Heart right ventricle (tissue), 16 donors: ENCODE results near the gene FOXK2. TPM values are rescaled to one million over a fixed set of nuclear protein-coding genes. Genes with fewer than 3 reads are reported as not detected.
A peak's percentile ranks its signal among the peaks of the same experiment; 100 is the strongest.

Source experiments
- ATAC-seq, 8 donors: fragments of 200-7000 bp; cut with Tn5 transposase; one replicate each; pipeline ENCODE4 v1.9.1; 2020; ENCODE audit warnings: mild to moderate bottlenecking in 8 of 8, moderate library complexity in 8 of 8, moderate number of reproducible peaks in 1 of 8
- DNase-seq, 2 donors: peaks; one replicate each; pipeline ENCODE4 v3.0.0-alpha.2; 2020
- H3K27ac ChIP-seq, 10 donors: fragments of 200-600 bp; sonication (generic) in 2 of 10; one replicate each; pipeline versions ENCODE4 v1.5.0 to v1.8.0; 2020 to 2022; ENCODE audit warnings: mild to moderate bottlenecking in 3 of 10
- H3K27me3 ChIP-seq, 7 donors: fragments of 200-600 bp; one replicate each; pipeline ENCODE4 v1.8.0; 2021 to 2022; ENCODE audit warnings: mild to moderate bottlenecking in 2 of 7
- H3K36me3 ChIP-seq, 9 donors: fragments of 200-600 bp; sonication (generic) in 1 of 9; one replicate each; pipeline versions ENCODE4 v1.5.0 to v1.8.0; 2020 to 2022; ENCODE audit warnings: mild to moderate bottlenecking in 2 of 9
- H3K4me1 ChIP-seq, 9 donors: fragments of 200-600 bp; sonication (generic) in 1 of 9; one replicate each; pipeline versions ENCODE4 v1.5.0 to v1.8.0; 2020 to 2022; ENCODE audit warnings: mild to moderate bottlenecking in 4 of 9
- H3K4me3 ChIP-seq, 10 donors: fragments of 200-600 bp; sonication (generic) in 2 of 10; one replicate each; pipeline versions ENCODE4 v1.5.0 to v1.8.0; 2020 to 2022; ENCODE audit warnings: mild to moderate bottlenecking in 7 of 10, moderate library complexity in 2 of 10
- H3K9me3 ChIP-seq, 11 donors: fragments of 200-600 bp in 10 of 11; sonication (generic) in 2 of 11; one replicate each; pipeline versions ENCODE4 v1.5.0 to v1.8.0; 2013 to 2022; ENCODE audit warnings: mild to moderate bottlenecking in 2 of 11, control low read depth in 1 of 11, moderate library complexity in 1 of 11
- CTCF ChIP-seq, 9 donors: fragments of 200-600 bp; sonication (generic) in 2 of 9; IDR thresholded peaks; one replicate each; pipeline versions ENCODE4 v1.5.0 to v1.8.0; 2021 to 2022; ENCODE audit warnings: antibody characterized with exemption in 9 of 9, mild to moderate bottlenecking in 5 of 9, moderate library complexity in 1 of 9
- WGBS, 2 donors: extraction: QIAGEN DNeasy Blood & Tissue Kit; methylation state at CpG; one replicate each; pipeline ENCODE4 v1.1.7; 2013; ENCODE audit warnings: inconsistent platforms in 1 of 2; 5-methylcytosine and 5-hydroxymethylcytosine counted together
- intact Hi-C, 10 donors: fragments of 100-400 bp; cut with DNase I; formaldehyde crosslinking; loops; one replicate each; pipeline versions ENCODE4 v1.11.1 to v1.14.2; 2022
- polyA plus RNA-seq, 2 donors: library from polyadenylated mRNA; stranded (reverse); fragments of 200-250 nt; gene quantifications; one replicate each; pipeline ENCODE4 v1.2.3, GENCODE V29; 2013
- total RNA-seq, 10 donors: library from RNA; stranded (reverse); fragmentation: NEBNext Ultra II Directional in 3 of 10; extraction: Animal tissue kit (Norgen Biotek cat#: 25700) in 3 of 10; gene quantifications; one replicate each; pipeline versions ENCODE4 v1.2.1 to v1.2.4, GENCODE V29; 2021 to 2023
- donor health status: Arrhythmogenic right ventricular cardiomyopathy.
- donor health status: ischemic (EF 13 %, LVEDD 7.1; RV severe dilation, severe dysfunction).
- donor health status: healthy with polysubstance abuse.
- donor health status: DM: no; HTN: yes; CAD: no.
- donor health status: DM: no; HTN: no; CAD: no.
- donor health status: ischemic (EF 25% LVEDD 6.9; RV normal size, moderate dysfunction).
- donor health status: ischemic (EF 25% LVEDD 5.7; RV mildly dilated, moderate dysfunction).
- donor health status: healthy.
- donor health status: DM: yes; HTN: yes; CAD: no.
- donor health status: Ischemic cardiomyopathy.
- donor health status: ischemic (EF 35%, LVEDD 5.7; RV mildly dilated, moderate dysfunction).
- donor health status: nonischemic (EF 11% LVEDD 7.7; RV severe dilation, severe dysfunction).
- donor health status: DM: yes; HTN: yes; CAD: no.
- donor health status: PGD.
- donor health status: ischemic (EF 29% LVEDD 5.4; RV normal size, mild dysfunction).
- donor health status: nonischemic (EF 23%, LVEDD 6.1; RV moderate dilation, normal function).

FOXK2 gene
- total and polyA plus RNA-seq, 12 donors: 16.5 to 66.6 (median 30.6) TPM

- intact Hi-C loops: no loop called here
- DNase-seq (no peak), ATAC-seq (no peak)
- Histone ChIP-seq H3K9me3 (no peaks in the 10 kb centered on the region), H3K36me3 (peaks cover 0 to 100% (median 65%) of the 10 kb centered on the region in 9 donors), H3K27ac (peak overlapping the region in 1 of 10 donors; percentile 52), H3K27me3 (no peaks in the 10 kb centered on the region), H3K4me1 (peaks cover 0 to 17% (median 0%) of the 10 kb centered on the region in 9 donors), H3K4me3 (no peak overlapping the region)
- TF ChIP-seq CTCF (IDR thresholded peaks at IDR 0.05): no peak
- WGBS, 2 donors: 91 to 93% methylated on average over 15 of the region's 15 CpGs
Measured at GRCh38 chr17:82623707-82624106, 104.2 kb downstream of the FOXK2 start.

GRCh38 chr17:82627405-82627804, 107.9 kb downstream of the FOXK2 start:
- intact Hi-C loops: no loop called here
- Histone ChIP-seq H3K27ac (peak overlapping the region in 1 of 10 donors; percentile 65), H3K4me1 (peaks cover 0 to 18% (median 0%) of the 10 kb centered on the region in 9 donors), H3K4me3 (no peak overlapping the region), H3K9me3 (no peaks in the 10 kb centered on the region), H3K36me3 (peaks cover 0 to 98% (median 43%) of the 10 kb centered on the region in 9 donors), H3K27me3 (no peaks in the 10 kb centered on the region)
- peak in 2 of 8 donors; percentile 18 to 62 for ATAC-seq
- TF ChIP-seq CTCF (IDR thresholded peaks at IDR 0.05): no peak
- WGBS, 2 donors: 95% methylated on average over 21 of the region's 21 CpGs
- no peak for DNase-seq

- Histone ChIP-seq H3K4me1 (peaks cover 0 to 18% (median 0%) of the 10 kb centered on the region in 9 donors), H3K27ac (no peak overlapping the region), H3K36me3 (peaks cover 0 to 97% (median 36%) of the 10 kb centered on the region in 9 donors), H3K4me3 (no peak overlapping the region), H3K9me3 (no peaks in the 10 kb centered on the region), H3K27me3 (no peaks in the 10 kb centered on the region)
- WGBS, 2 donors: 78 to 86% methylated on average over 8 of the region's 8 CpGs
- TF ChIP-seq CTCF (IDR thresholded peaks at IDR 0.05): no peak
- ATAC-seq (no peak), DNase-seq (no peak)
- intact Hi-C loops: no loop called here
Measured at GRCh38 chr17:82629748-82630147, 110.2 kb downstream of the FOXK2 start.

- no peak for DNase-seq
- Histone ChIP-seq H3K4me1 (peaks cover 0 to 18% (median 0%) of the 10 kb centered on the region in 9 donors), H3K27me3 (no peaks in the 10 kb centered on the region), H3K36me3 (peaks cover 0 to 96% (median 31%) of the 10 kb centered on the region in 9 donors), H3K4me3 (no peak overlapping the region), H3K9me3 (no peaks in the 10 kb centered on the region), H3K27ac (no peak overlapping the region)
- no peak for ATAC-seq
- 92% methylated on average over 12 of the region's 12 CpGs for WGBS, 2 donors
- intact Hi-C loops: no loop called here
- TF ChIP-seq CTCF (IDR thresholded peaks at IDR 0.05): no peak
Measured at GRCh38 chr17:82630212-82630611, 110.7 kb downstream of the FOXK2 start.
